HEK293 (cell line): ENCODE results near the gene COL19A1.

Experiments
- FEZF1 ChIP-seq: fragments of 450-650 bp; formaldehyde crosslinking; IDR thresholded peaks from 2 replicates; pipeline ENCODE4 v1.5.1; 2016; ENCODE audit warnings: missing biosample characterization, missing genetic modification characterization
- GLI4 ChIP-seq: fragments of 450-650 bp; formaldehyde crosslinking; IDR thresholded peaks from 2 replicates; pipeline ENCODE4 v1.5.1; 2016; ENCODE audit warnings: missing biosample characterization, missing genetic modification characterization
- HIC1 ChIP-seq: fragments of 450-650 bp; formaldehyde crosslinking; IDR thresholded peaks from 2 replicates; pipeline ENCODE4 v1.5.1; 2016; ENCODE audit warnings: missing biosample characterization, missing genetic modification characterization
- PBX3 ChIP-seq: sonication (generic); formaldehyde crosslinking; IDR thresholded peaks from 2 replicates; pipeline ENCODE4 v1.8.1; 2022; ENCODE audit warnings: mild to moderate bottlenecking, moderate library complexity, missing genetic modification reagents
- PRDM1 ChIP-seq: fragments of 450-650 bp; formaldehyde crosslinking; IDR thresholded peaks from 2 replicates; pipeline ENCODE4; 2016; ENCODE audit warnings: missing biosample characterization, missing genetic modification characterization
- PRDM10 ChIP-seq: fragments of 450-650 bp; formaldehyde crosslinking; IDR thresholded peaks from 2 replicates; pipeline ENCODE4 v1.5.1; 2016; ENCODE audit warnings: missing biosample characterization, missing genetic modification characterization
- TRIM28 ChIP-seq: IDR thresholded peaks from 2 replicates; pipeline ENCODE4 v1.6.1; 2011; ENCODE audit warnings: low read length, control low read depth, borderline replicate concordance
- ZBTB1 ChIP-seq: fragments of 450-650 bp; formaldehyde crosslinking; IDR thresholded peaks from 2 replicates; pipeline ENCODE4 v1.5.1; 2016; ENCODE audit warnings: missing biosample characterization, missing genetic modification characterization
- ZBTB17 ChIP-seq: fragments of 450-650 bp; formaldehyde crosslinking; IDR thresholded peaks from 2 replicates; pipeline ENCODE4 v1.5.1; 2016; ENCODE audit warnings: missing biosample characterization, missing genetic modification characterization
- ZBTB26 ChIP-seq: fragments of 450-650 bp; formaldehyde crosslinking; optimal IDR thresholded peaks from 2 replicates; pipeline ENCODE3; 2016; ENCODE audit warnings: missing biosample characterization, mild to moderate bottlenecking, missing genetic modification characterization
- ZBTB8A ChIP-seq: fragments of 450-650 bp; formaldehyde crosslinking; IDR thresholded peaks from 2 replicates; pipeline ENCODE4 v1.5.1; 2016; ENCODE audit warnings: missing biosample characterization, missing genetic modification characterization
- ZNF132 ChIP-seq: fragments of 450-650 bp; formaldehyde crosslinking; IDR thresholded peaks from 2 replicates; pipeline ENCODE4 v1.5.1; 2017; ENCODE audit warnings: missing biosample characterization, missing genetic modification characterization, borderline replicate concordance
- ZNF157 ChIP-seq: fragments of 450-650 bp; formaldehyde crosslinking; IDR thresholded peaks from 2 replicates; pipeline ENCODE4 v1.5.1; 2016; ENCODE audit warnings: missing biosample characterization, missing genetic modification characterization
- ZNF184 ChIP-seq: fragments of 450-650 bp; IDR thresholded peaks from 2 replicates; pipeline ENCODE4 v1.5.1; 2018; ENCODE audit warnings: missing biosample characterization, mild to moderate bottlenecking, missing genetic modification characterization
- ZNF274 ChIP-seq, 2 experiments: fragments of 200-500 bp in 1 of 2; fragments of 450-650 bp in 1 of 2; sonication (Bioruptor generic) in 1 of 2; formaldehyde crosslinking in 1 of 2; IDR thresholded peaks; 2 replicates each; pipeline versions ENCODE4 v1.5.1 to v1.6.1; 2014 to 2016; ENCODE audit warnings: borderline replicate concordance in 1 of 2, inconsistent platforms in 1 of 2, low read length in 1 of 2, missing biosample characterization in 1 of 2, missing genetic modification characterization in 1 of 2
- ZNF292 ChIP-seq: fragments of 450-650 bp; formaldehyde crosslinking; IDR thresholded peaks from 2 replicates; pipeline ENCODE4 v1.5.1; 2016; ENCODE audit warnings: low read depth, missing biosample characterization, missing genetic modification characterization, borderline replicate concordance
- ZNF324 ChIP-seq: fragments of 450-650 bp; formaldehyde crosslinking; IDR thresholded peaks from 2 replicates; pipeline ENCODE4 v1.5.1; 2016; ENCODE audit warnings: missing biosample characterization, missing genetic modification characterization
- ZNF335 ChIP-seq: fragments of 450-650 bp; formaldehyde crosslinking; conservative IDR thresholded peaks from 2 replicates; pipeline ENCODE4 v1.5.1; 2016; ENCODE audit warnings: missing biosample characterization, missing genetic modification characterization
- ZNF423 ChIP-seq: fragments of 450-650 bp; formaldehyde crosslinking; IDR thresholded peaks from 2 replicates; pipeline ENCODE4 v1.5.1; 2016; ENCODE audit warnings: missing biosample characterization, missing genetic modification characterization
- ZNF426 ChIP-seq: fragments of 450-650 bp; formaldehyde crosslinking; IDR thresholded peaks from 2 replicates; pipeline ENCODE4 v1.5.1; 2017; ENCODE audit warnings: missing biosample characterization, missing genetic modification characterization, mild to moderate bottlenecking, inconsistent platforms, moderate library complexity
- ZNF518A ChIP-seq: fragments of 450-650 bp; formaldehyde crosslinking; conservative IDR thresholded peaks from 2 replicates; pipeline ENCODE4 v1.5.1; 2016; ENCODE audit warnings: low read depth, missing biosample characterization, missing genetic modification characterization
- ZNF558 ChIP-seq: fragments of 450-650 bp; formaldehyde crosslinking; IDR thresholded peaks from 2 replicates; pipeline ENCODE4 v1.5.1; 2016; ENCODE audit warnings: missing biosample characterization, missing genetic modification characterization
- ZNF660 ChIP-seq: fragments of 450-650 bp; IDR thresholded peaks from 2 replicates; pipeline ENCODE4 v1.5.1; 2018; ENCODE audit warnings: missing biosample characterization, mild to moderate bottlenecking, missing genetic modification characterization
- ZNF747 ChIP-seq: fragments of 450-650 bp; formaldehyde crosslinking; IDR thresholded peaks from 2 replicates; pipeline ENCODE4 v1.5.1; 2016; ENCODE audit warnings: missing biosample characterization, missing genetic modification characterization

Gene COL19A1

GRCh38 chr6:70241991-70242420, 375.6 kb downstream of the COL19A1 start (continued):
- TF ChIP-seq ZBTB26 (tag by site-specific recombination) (no peak), PRDM10 (tag by site-specific recombination) (0 out of 2 replicates have a peak, but pooled peaks have one; percentile 17), ZNF747 (no peak), HIC1 (tag by site-specific recombination) (no peak), ZNF518A (tag by site-specific recombination) (no peak), ZBTB17 (tag by site-specific recombination) (peak; percentile 58), ZBTB1 (tag by site-specific recombination) (no peak), ZNF335 (no peak), TRIM28 (no peak), PRDM1 (no peak), ZNF426 (no peak), ZNF324 (tag by site-specific recombination) (no peak), GLI4 (tag by site-specific recombination) (no peak), PBX3 (CRISPR knock-in tag) (no peak), ZNF274 (IDR thresholded peaks at IDR 0.05; ENCODE audit: low read length) (no peak), ZNF274 (tag by site-specific recombination; IDR thresholded peaks at IDR 0.05; ENCODE audit: borderline replicate concordance) (no peak), ZNF423 (tag by site-specific recombination) (no peak), ZBTB8A (no peak), ZNF184 (tag by site-specific recombination) (no peak), FEZF1 (tag by site-specific recombination) (no peak), ZNF292 (tag by site-specific recombination) (no peak), ZNF157 (tag by site-specific recombination) (no peak), ZNF558 (tag by site-specific recombination) (no peak), ZNF660 (tag by site-specific recombination) (no peak), ZNF132 (tag by site-specific recombination) (no peak)
